ENCODE data around the gene TPH1.
"Not testable (repeated sequence)": the region's sequence is repeated elsewhere in the genome, so short reads cannot be mapped to it uniquely, and the experiment has no call there.

Gene TPH1

DNA sequence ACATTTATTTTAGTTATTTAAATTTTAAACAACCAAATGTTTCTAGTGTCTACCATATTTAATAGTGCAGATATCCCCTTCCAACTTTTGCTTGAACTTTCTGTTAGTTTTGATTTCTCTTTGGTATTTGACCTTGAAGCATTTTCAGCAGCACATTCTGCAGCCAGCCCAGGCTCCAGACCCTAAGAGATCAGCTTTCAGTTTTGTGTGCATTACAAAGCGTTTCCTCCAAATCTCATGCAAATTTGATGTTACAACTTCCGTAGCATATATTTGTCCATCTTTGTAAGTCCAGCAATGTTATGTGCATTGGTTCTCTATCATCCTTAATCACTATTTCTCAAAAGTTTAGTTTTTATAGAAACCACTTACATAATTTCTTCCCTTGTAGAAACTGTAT, 18.6 kb downstream of the TPH1 start:
- in situ Hi-C loops (cut with MboI; ENCODE audit: low sequenced_read_pairs) = no loop called here

DNA sequence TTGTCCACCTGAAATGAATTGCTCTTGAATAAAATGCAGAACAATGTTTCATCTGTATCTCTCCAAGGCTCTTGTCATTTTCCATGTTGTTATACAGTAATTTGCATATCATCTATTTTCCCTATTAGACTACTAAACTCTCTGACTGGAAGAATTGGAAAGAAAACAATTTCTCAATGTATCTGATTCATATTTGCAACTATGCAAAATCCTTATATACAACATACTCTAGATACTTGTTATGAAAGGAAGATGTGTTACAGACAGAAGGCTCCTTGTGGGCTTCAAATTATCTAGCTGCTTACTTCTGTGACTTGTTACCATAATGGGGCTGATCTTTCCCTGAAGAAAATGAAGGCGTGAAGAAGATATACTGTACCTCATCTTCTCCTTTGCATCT, 23.6 kb downstream of the TPH1 start:
- in situ Hi-C loops (cut with MboI; ENCODE audit: low sequenced_read_pairs) = no loop called here

DNA sequence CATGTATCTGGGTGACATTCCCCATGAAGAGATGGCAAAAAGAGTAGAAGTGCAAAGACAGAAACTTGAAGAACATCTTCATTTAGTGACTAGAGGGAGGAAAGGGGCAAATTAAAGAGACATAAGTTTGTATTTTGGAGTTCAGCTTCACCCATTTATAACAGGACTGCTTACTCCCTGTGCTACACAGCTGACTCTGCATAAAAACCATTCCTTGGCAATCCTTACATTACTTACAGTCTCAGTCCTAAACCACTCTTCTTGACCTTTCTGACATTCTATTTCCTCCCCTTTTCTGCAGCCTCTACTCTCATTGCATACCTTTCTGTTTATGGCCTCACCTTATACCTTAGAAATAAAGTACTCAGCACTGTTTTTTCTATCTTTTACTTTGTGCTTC, 26.4 kb downstream of the TPH1 start:
- in situ Hi-C loops (cut with MboI; ENCODE audit: low sequenced_read_pairs) = no loop called here

GRCh38 chr11:18016789-18017188, 29.3 kb downstream of the TPH1 start:
- in situ Hi-C loops (cut with MboI; ENCODE audit: low sequenced_read_pairs) = no loop called here

- in situ Hi-C loops (cut with MboI; ENCODE audit: low sequenced_read_pairs) = no loop called here
These were observed 31.2 kb downstream of the TPH1 start for GRCh38 chr11:18014876-18015275.

DNA sequence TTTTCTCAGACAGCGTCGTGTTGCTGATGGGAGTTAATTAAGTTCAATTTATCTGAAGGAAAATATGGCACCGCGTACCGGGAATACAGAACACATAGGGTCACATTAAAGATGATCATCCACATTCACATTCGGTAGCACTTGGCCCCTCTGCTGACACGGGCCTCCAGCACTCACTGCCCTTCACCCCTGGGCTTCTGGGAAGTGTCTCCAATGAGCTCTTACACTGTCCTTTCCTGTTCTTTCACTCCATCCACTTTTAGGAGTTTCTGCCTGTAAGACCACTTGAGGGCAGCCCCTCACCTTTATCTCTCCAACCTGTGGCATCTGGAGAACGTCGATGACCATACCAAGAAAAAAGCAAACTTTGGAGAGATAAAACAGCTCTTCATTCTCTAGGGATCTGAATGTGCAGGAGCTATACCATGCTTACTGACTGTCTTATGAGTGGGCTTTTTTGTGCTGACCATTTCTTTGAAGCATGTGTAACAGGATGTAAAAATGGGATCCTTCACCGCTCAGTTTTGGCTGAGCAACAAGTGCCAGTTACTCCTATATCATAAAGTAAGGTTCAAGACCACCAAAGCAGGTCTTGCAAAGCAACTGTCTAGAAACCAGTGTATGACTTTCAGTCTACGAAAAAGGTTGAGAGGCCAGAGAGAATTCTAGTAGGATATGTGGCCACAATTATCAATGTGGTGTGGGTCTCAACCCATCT, 32.1 kb downstream of the TPH1 start:
- in situ Hi-C loops (cut with MboI; ENCODE audit: low sequenced_read_pairs) = no loop called here

- in situ Hi-C loops (cut with MboI; ENCODE audit: low sequenced_read_pairs) = no loop called here
These were observed 32.9 kb downstream of the TPH1 start, which contains the start of gene SERGEF for GRCh38 chr11:18012906-18013781. SERGEF (minus strand) TSS chr11:18013047; CDS start chr11:18013010, 37 bp downstream.

- in situ Hi-C loops (cut with MboI; ENCODE audit: low sequenced_read_pairs) = no loop called here
These were observed 33.8 kb downstream of the TPH1 start for GRCh38 chr11:18012122-18012905.

DNA sequence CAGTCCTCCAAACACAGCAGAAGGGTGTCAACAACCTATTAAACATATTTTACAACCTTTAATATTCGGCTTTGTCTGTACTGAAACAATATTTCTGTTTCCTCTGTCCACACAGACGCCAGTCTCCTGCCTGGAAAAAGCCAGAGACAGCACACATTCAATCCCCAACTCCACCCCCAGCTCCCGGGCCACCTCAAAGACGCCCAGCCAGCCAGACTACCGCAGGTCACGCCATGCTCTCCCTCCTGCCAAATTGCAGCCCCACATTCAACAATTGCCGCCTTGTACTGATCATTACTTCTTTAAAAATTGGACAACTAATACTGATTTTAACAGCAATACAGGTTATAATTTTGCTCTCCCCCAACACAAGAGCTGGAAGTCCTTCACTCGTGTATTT, 34.4 kb downstream of the TPH1 start:
- in situ Hi-C loops (cut with MboI; ENCODE audit: low sequenced_read_pairs) = no loop called here

DNA sequence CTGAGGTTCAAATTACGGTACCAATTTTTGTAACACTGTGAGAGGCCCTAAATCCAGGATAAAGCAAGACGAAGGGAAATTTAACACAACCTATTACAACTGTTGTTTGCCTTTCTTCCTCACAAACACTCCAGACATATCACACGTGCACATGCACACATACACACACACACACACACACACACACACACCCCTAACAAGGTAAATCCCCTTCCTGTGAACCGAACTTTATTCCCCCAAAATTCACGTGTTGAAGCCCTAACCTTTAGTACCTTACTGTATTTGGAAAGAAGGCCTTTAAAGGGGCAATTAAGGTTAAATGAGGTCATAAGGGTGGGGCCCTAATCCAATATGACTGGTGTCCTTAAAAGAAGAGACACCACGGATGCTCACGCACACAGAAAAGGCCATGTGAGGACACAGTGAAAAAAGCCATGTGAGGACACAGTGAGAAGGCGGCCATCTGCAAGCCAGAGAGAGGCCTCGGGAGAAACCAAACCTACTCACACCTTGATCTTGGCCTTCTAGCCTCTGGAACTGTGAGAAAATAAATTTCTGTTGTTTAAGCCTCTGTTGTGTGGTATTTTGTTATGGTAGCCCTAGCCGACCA, 35.0 kb downstream of the TPH1 start:
- in situ Hi-C loops (cut with MboI; ENCODE audit: low sequenced_read_pairs) = no loop called here

GRCh38 chr11:18010121-18010670, 35.9 kb downstream of the TPH1 start:
- in situ Hi-C loops (cut with MboI; ENCODE audit: low sequenced_read_pairs) = no loop called here

DNA sequence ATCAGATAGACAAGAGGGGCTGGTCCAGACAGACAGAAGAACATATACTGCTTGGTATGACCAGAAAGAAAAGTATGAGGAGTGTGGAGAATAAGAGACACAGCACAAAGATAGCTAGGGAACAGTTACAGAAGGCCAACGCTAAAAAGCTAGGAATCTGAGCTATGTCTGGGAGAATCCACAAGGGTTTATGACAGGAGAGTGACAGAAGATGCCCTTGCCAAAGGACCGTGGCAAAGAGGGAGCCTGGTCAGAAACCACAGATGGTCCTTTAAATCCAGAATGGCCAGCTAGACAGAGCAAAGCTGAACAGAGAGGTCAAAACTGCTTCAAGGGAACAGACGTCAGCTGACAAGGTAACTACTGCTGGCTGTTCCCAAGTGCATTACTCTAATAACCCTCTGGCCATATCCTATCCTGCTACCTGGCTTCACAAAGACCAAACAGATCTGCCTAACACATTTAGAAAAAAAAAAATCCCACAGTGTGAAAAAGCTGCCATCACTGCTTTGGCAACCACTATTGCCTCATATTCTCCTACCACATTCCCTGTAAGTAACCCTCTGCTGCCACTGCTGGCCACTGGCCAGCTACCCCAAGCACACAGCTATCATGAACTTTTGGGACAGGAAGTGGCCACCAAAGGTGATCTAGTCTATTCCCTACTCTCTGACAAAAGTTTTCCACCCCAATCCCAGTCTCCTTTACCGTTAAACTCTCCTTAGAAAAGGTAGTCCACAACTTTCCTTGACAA, 40.5 kb downstream of the TPH1 start:
- in situ Hi-C loops (cut with MboI; ENCODE audit: low sequenced_read_pairs) = no loop called here

GRCh38 chr11:18001191-18001590, 44.9 kb downstream of the TPH1 start:
- in situ Hi-C loops (cut with MboI; ENCODE audit: low sequenced_read_pairs) = no loop called here

- in situ Hi-C loops (cut with MboI; ENCODE audit: low sequenced_read_pairs) = no loop called here
These were observed 45.3 kb downstream of the TPH1 start for GRCh38 chr11:18000760-18001159.

GRCh38 chr11:18000128-18000527, 45.9 kb downstream of the TPH1 start:
- in situ Hi-C loops (cut with MboI; ENCODE audit: low sequenced_read_pairs) = not testable (repeated sequence)
